Neural cell (in vitro differentiated cells): Measurements from ENCODE around the gene KIF21B. TPM values are rescaled to one million over a fixed set of nuclear protein-coding genes. Genes with fewer than 3 reads are reported as not detected.

Source experiments
- H2AFZ ChIP-seq: fragments of 200-600, 300-800 bp; sonication (generic), shearing (Covaris generic); 2 replicates; pipeline ENCODE4 v1.6.0; 2014; ENCODE audit warnings: low read depth, mild to moderate bottlenecking, antibody characterized with exemption, low read length, moderate library complexity
- H3F3A ChIP-seq: fragments of 200-600 bp; shearing (Covaris generic); 2 replicates; pipeline ENCODE4 v1.6.1; 2016; ENCODE audit warnings: mild to moderate bottlenecking, moderate library complexity, mixed read lengths, antibody characterized with exemption, low read length; ENCODE audit not compliant: insufficient read depth, poor library complexity, severe bottlenecking
- H3K27ac ChIP-seq: fragments of 200-600, 300-800 bp; sonication (generic), shearing (Covaris generic); 2 replicates; pipeline ENCODE4 v1.5.1; 2014; ENCODE audit warnings: mild to moderate bottlenecking, low read length, moderate library complexity
- H3K27me3 ChIP-seq: fragments of 300-800, 200-600 bp; sonication (generic), shearing (Covaris generic); 2 replicates; pipeline ENCODE4 v1.6.0; 2014; ENCODE audit warnings: mild to moderate bottlenecking, low read depth, low read length, moderate library complexity; ENCODE audit not compliant: insufficient read depth
- H3K36me3 ChIP-seq: fragments of 300-800, 200-600 bp; sonication (generic), shearing (Covaris generic); 2 replicates; pipeline ENCODE4 v1.5.1; 2014; ENCODE audit warnings: mild to moderate bottlenecking, antibody characterized with exemption, low read length, moderate library complexity; ENCODE audit not compliant: insufficient read depth
- H3K4me2 ChIP-seq: fragments of 300-800, 200-600 bp; sonication (generic), shearing (Covaris generic); 2 replicates; pipeline ENCODE4 v1.6.0; 2014; ENCODE audit warnings: mild to moderate bottlenecking, low read length
- H3K4me3 ChIP-seq: fragments of 300-800, 200-600 bp; sonication (generic), shearing (Covaris generic); 2 replicates; pipeline ENCODE4 v1.5.1; 2014; ENCODE audit warnings: mild to moderate bottlenecking, low read length, moderate library complexity
- H3K79me2 ChIP-seq: fragments of 200-600 bp; shearing (Covaris generic); replicated peaks from 2 replicates; pipeline ENCODE4 v1.6.0; 2014; ENCODE audit warnings: mild to moderate bottlenecking, low read length, moderate library complexity; ENCODE audit not compliant: insufficient read depth
- H3K9ac ChIP-seq: fragments of 300-800, 200-600 bp; sonication (generic), shearing (Covaris generic); 2 replicates; pipeline ENCODE4 v1.6.1; 2016; ENCODE audit warnings: mild to moderate bottlenecking, low read length, mixed read lengths
- H3K9me2 ChIP-seq: fragments of 200-600 bp; shearing (Covaris generic); 2 replicates; pipeline ENCODE4 v1.6.1; 2016; ENCODE audit warnings: mild to moderate bottlenecking, low read length, mixed read lengths; ENCODE audit not compliant: insufficient read depth
- H3K9me3 ChIP-seq: fragments of 200-600, 300-800 bp; sonication (generic), shearing (Covaris generic); 2 replicates; pipeline ENCODE4 v1.6.1; 2016; ENCODE audit warnings: mild to moderate bottlenecking, mixed run types, low read length, moderate library complexity, mixed read lengths
- H4K20me1 ChIP-seq: fragments of 200-600 bp; shearing (Covaris generic); 2 replicates; pipeline ENCODE4 v1.6.1; 2016; ENCODE audit warnings: mild to moderate bottlenecking, mixed run types; ENCODE audit not compliant: insufficient read depth
- EP300 ChIP-seq: fragments of 450-650 bp; conservative IDR thresholded peaks from 2 replicates; pipeline ENCODE4 v1.6.1; 2014; ENCODE audit warnings: antibody characterized with exemption, mild to moderate bottlenecking, moderate library complexity; ENCODE audit not compliant: poor library complexity, severe bottlenecking
- EZH2 ChIP-seq: fragments of 200-600, 300-800 bp; shearing (Covaris generic), sonication (generic); IDR thresholded peaks from 2 replicates; pipeline ENCODE4 v1.6.1; 2014; ENCODE audit warnings: antibody characterized with exemption, low read length, borderline replicate concordance, mild to moderate bottlenecking; ENCODE audit not compliant: insufficient read depth, poor library complexity, severe bottlenecking
- MXI1 ChIP-seq: fragments of 450-650 bp; conservative IDR thresholded peaks from 2 replicates; pipeline ENCODE4 v1.6.1; 2014; ENCODE audit warnings: antibody characterized with exemption, mild to moderate bottlenecking; ENCODE audit not compliant: poor library complexity, severe bottlenecking
- POLR2AphosphoS5 ChIP-seq: IDR thresholded peaks from 2 replicates; pipeline ENCODE4 v1.6.1; 2012
- RAD21 ChIP-seq: fragments of 450-650 bp; conservative IDR thresholded peaks from 2 replicates; pipeline ENCODE4 v1.6.1; 2014; ENCODE audit warnings: antibody characterized with exemption, mild to moderate bottlenecking, moderate library complexity
- REST ChIP-seq: IDR thresholded peaks from 2 replicates; pipeline ENCODE4 v1.6.1; 2012; ENCODE audit warnings: borderline replicate concordance
- SMC3 ChIP-seq: fragments of 450-650 bp; conservative IDR thresholded peaks from 2 replicates; pipeline ENCODE4 v1.6.1; 2014; ENCODE audit warnings: antibody characterized with exemption, mild to moderate bottlenecking, moderate library complexity; ENCODE audit not compliant: poor library complexity
- TAF1 ChIP-seq: IDR thresholded peaks from 2 replicates; pipeline ENCODE4 v1.6.1; 2012; ENCODE audit warnings: low read depth
- polyA plus RNA-seq: library from polyadenylated mRNA; depleted of rRNA; stranded (reverse); fragments of >200 nt; gene quantifications from 2 replicates; pipeline ENCODE4 v1.2.3, GENCODE V29; 2014
- TF ChIP-seq, protein P1 (sequence below): fragments of 450-650 bp; IDR thresholded peaks from 2 replicates; pipeline ENCODE4 v1.5.1; 2014; ENCODE audit warnings: antibody characterized with exemption, mild to moderate bottlenecking, moderate library complexity; ENCODE audit not compliant: poor library complexity, severe bottlenecking

The KIF21B gene
- polyA plus RNA-seq, 1 donor from 2014 or later: 53.7 TPM

GRCh38 chr1:200977071-200977754, 46.3 kb downstream of the KIF21B start:
- no peak overlapping the region for H2AFZ ChIP-seq
- no peak overlapping the region for H3K27ac ChIP-seq
- no peak overlapping the region for H3K9ac ChIP-seq
- H3F3A ChIP-seq: no peaks in the 10 kb centered on the region
- no peak overlapping the region for H3K4me2 ChIP-seq
- H4K20me1 ChIP-seq: no peaks in the 10 kb centered on the region
- no peaks in the 10 kb centered on the region for H3K27me3 ChIP-seq
- H3K79me2 ChIP-seq: no peaks in the 10 kb centered on the region
- H3K9me3 ChIP-seq: no peaks in the 10 kb centered on the region
- H3K4me3 ChIP-seq: no peak overlapping the region
- peaks cover 9% of the 10 kb centered on the region for H3K36me3 ChIP-seq
- no peaks in the 10 kb centered on the region for H3K9me2 ChIP-seq
- TF ChIP-seq TAF1 (no peak), EZH2 (no peak), POLR2AphosphoS5 (no peak), REST (no peak), SMC3 (no peak), EP300 (no peak), RAD21 (no peak), MXI1 (no peak)
- TF ChIP-seq, protein P1, sequence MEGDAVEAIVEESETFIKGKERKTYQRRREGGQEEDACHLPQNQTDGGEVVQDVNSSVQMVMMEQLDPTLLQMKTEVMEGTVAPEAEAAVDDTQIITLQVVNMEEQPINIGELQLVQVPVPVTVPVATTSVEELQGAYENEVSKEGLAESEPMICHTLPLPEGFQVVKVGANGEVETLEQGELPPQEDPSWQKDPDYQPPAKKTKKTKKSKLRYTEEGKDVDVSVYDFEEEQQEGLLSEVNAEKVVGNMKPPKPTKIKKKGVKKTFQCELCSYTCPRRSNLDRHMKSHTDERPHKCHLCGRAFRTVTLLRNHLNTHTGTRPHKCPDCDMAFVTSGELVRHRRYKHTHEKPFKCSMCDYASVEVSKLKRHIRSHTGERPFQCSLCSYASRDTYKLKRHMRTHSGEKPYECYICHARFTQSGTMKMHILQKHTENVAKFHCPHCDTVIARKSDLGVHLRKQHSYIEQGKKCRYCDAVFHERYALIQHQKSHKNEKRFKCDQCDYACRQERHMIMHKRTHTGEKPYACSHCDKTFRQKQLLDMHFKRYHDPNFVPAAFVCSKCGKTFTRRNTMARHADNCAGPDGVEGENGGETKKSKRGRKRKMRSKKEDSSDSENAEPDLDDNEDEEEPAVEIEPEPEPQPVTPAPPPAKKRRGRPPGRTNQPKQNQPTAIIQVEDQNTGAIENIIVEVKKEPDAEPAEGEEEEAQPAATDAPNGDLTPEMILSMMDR: no peak

- no peaks in the 10 kb centered on the region for H3F3A ChIP-seq
- H2AFZ ChIP-seq: no peak overlapping the region
- no peak overlapping the region for H3K9ac ChIP-seq
- H3K27me3 ChIP-seq: no peaks in the 10 kb centered on the region
- no peak overlapping the region for H3K4me2 ChIP-seq
- H3K9me3 ChIP-seq: no peaks in the 10 kb centered on the region
- peaks cover 9% of the 10 kb centered on the region for H3K36me3 ChIP-seq
- H3K9me2 ChIP-seq: no peaks in the 10 kb centered on the region
- H3K27ac ChIP-seq: no peak overlapping the region
- no peak overlapping the region for H3K4me3 ChIP-seq
- no peaks in the 10 kb centered on the region for H3K79me2 ChIP-seq
- H4K20me1 ChIP-seq: no peaks in the 10 kb centered on the region
- TF ChIP-seq RAD21: no peak
- TF ChIP-seq EP300: no peak
- TF ChIP-seq, protein P1: no peak
- TF ChIP-seq POLR2AphosphoS5: no peak
- TF ChIP-seq REST: no peak
- no peak for TF ChIP-seq SMC3
- no peak for TF ChIP-seq TAF1
- TF ChIP-seq MXI1: no peak
Observed at GRCh38 chr1:200976634-200977033, 46.9 kb downstream of the KIF21B start.
